Fibroblast of lung (primary cell): ENCODE measurements around the gene RMC1.

Source experiments
- EZH2 ChIP-seq: IDR thresholded peaks from 2 replicates; pipeline ENCODE4 v1.5.1; 2012; ENCODE audit warnings: low read length, control low read depth, mild to moderate bottlenecking; ENCODE audit errors: missing control alignments
- TF ChIP-seq, protein P1 (sequence below), 2 donors: IDR thresholded peaks in 1 of 2; conservative IDR thresholded peaks in 1 of 2; 1 replicate in 1 of 2; 2 replicates in 1 of 2; pipeline ENCODE4 v1.5.1; 2011 to 2012; ENCODE audit warnings: low read length in 2 of 2, control low read depth in 1 of 2, inconsistent platforms in 1 of 2, low read depth in 1 of 2, mild to moderate bottlenecking in 1 of 2

DNA sequence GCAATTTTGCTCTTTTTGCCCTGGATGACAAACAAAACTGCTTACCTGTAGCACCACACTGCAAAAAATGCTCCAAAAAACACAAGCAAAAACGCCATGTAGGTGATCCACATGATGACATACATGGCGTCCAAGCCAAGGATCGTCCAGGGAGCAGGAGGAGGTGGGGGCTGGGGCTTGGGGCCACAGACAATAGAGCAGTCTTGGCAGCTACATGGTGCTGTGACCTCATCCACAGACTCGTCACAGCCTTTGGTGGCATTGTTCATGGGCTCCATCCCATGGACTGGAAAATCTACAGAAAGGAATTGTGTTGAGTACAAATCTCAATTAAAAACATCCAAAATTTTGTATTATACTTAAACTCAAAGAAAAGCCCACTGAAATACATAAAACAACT lies 56.9 kb downstream of the RMC1 start:
- no peak for TF ChIP-seq EZH2
- TF ChIP-seq, protein P1, sequence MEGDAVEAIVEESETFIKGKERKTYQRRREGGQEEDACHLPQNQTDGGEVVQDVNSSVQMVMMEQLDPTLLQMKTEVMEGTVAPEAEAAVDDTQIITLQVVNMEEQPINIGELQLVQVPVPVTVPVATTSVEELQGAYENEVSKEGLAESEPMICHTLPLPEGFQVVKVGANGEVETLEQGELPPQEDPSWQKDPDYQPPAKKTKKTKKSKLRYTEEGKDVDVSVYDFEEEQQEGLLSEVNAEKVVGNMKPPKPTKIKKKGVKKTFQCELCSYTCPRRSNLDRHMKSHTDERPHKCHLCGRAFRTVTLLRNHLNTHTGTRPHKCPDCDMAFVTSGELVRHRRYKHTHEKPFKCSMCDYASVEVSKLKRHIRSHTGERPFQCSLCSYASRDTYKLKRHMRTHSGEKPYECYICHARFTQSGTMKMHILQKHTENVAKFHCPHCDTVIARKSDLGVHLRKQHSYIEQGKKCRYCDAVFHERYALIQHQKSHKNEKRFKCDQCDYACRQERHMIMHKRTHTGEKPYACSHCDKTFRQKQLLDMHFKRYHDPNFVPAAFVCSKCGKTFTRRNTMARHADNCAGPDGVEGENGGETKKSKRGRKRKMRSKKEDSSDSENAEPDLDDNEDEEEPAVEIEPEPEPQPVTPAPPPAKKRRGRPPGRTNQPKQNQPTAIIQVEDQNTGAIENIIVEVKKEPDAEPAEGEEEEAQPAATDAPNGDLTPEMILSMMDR (conservative IDR thresholded peaks at IDR 0.05 in 1 of 2, IDR thresholded peaks at IDR 0.05 in 1 of 2; ENCODE audit: low read depth in 1 of 2, low read length in 2 of 2), result no peak
